ENCODE data around the gene AVP.

AVP gene

GRCh38 chr20:3109350-3110302 is 25.1 kb upstream of the AVP start:
- DNase-seq (ENCODE audit: low read depth), result no peak

GRCh38 chr20:3107464-3108025 is 23.0 kb upstream of the AVP start:
- no peak for DNase-seq (ENCODE audit: low read depth)

- no peak for DNase-seq (ENCODE audit: low read depth)
These were observed 22.3 kb upstream of the AVP start for GRCh38 chr20:3106658-3107463.

- DNase-seq (ENCODE audit: low read depth), result no peak
These were observed 21.7 kb upstream of the AVP start for GRCh38 chr20:3106185-3106584.

- DNase-seq (ENCODE audit: low read depth), result no peak
These were observed 21.0 kb upstream of the AVP start for GRCh38 chr20:3105256-3106137.

- DNase-seq (ENCODE audit: low read depth), result no peak
These were observed 19.0 kb upstream of the AVP start for GRCh38 chr20:3103369-3104032.

- DNase-seq (ENCODE audit: low read depth), result no peak
These were observed 18.2 kb upstream of the AVP start for GRCh38 chr20:3102575-3103368.

GRCh38 chr20:3101737-3102574 is 17.4 kb upstream of the AVP start:
- DNase-seq (ENCODE audit: low read depth), result no peak

GRCh38 chr20:3101251-3101650 is 16.7 kb upstream of the AVP start:
- DNase-seq (ENCODE audit: low read depth), result no peak

- no peak for DNase-seq (ENCODE audit: low read depth)
These were observed 16.0 kb upstream of the AVP start for GRCh38 chr20:3100480-3100879.

- DNase-seq (ENCODE audit: low read depth), result no peak
These were observed 10.5 kb upstream of the AVP start for GRCh38 chr20:3094848-3095629.

GRCh38 chr20:3093861-3094361 is 9.4 kb upstream of the AVP start:
- DNase-seq (ENCODE audit: low read depth), result no peak

GRCh38 chr20:3092611-3093379 is 8.3 kb upstream of the AVP start:
- DNase-seq (ENCODE audit: low read depth), result no peak

GRCh38 chr20:3090565-3090964 is 6.0 kb upstream of the AVP start:
- DNase-seq (ENCODE audit: low read depth), result no peak

- DNase-seq (ENCODE audit: low read depth), result no peak
These were observed 3.5 kb upstream of the AVP start for GRCh38 chr20:3088031-3088430.

- no peak for DNase-seq (ENCODE audit: low read depth)
These were observed 1.1 kb upstream of the AVP start for GRCh38 chr20:3085571-3086072.

GRCh38 chr20:3084986-3085360 is 449 bp upstream of the AVP start:
- DNase-seq (ENCODE audit: low read depth), result no peak

Measured in HS-5 (cell line).